GM21737 (cell line): ENCODE measurements around the gene STRN4.
"Not testable (repeated sequence)": the region's sequence is repeated elsewhere in the genome, so short reads cannot be mapped to it uniquely, and the experiment has no call there.

Experiments
- ATAC-seq: cut with Tn5 transposase; IDR thresholded peaks from one replicate; pipeline ENCODE4 v1.9.1; 2021; ENCODE audit warnings: mild to moderate bottlenecking, moderate library complexity; ENCODE audit not compliant: unreplicated experiment

Gene STRN4

DNA sequence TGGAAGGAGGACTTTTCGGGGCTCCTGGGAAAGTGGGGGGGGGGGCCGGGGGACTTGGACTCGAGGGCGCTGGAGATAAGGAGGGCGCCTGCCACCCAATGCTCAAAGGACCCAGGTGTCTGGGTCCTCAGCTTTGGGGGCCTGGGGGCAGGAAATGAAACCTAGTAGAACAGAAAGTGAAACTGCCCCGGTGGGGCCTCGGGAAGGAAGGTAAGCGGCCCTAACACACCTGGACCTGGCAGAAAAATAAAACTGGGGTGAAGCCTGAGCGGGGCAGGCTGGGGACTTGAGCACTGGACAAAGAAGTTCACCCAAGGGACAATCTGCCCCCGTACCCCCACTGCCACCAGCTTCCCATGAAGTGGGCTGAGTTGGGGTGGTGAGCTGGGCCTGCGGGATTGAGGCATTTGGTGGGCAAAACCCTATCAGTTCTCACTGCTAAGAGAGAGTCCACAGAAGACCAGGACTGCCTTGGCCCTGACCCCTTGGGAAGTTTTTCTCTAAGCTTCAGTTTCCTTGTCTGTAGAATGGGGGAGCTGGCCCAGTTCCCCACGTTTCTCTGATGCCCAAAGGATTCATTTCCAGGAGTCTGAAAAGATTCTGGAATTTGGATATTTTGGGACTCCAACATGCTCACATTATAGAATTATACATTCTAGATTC lies 31.7 kb downstream of the STRN4 start:
- ATAC-seq: no peak

DNA sequence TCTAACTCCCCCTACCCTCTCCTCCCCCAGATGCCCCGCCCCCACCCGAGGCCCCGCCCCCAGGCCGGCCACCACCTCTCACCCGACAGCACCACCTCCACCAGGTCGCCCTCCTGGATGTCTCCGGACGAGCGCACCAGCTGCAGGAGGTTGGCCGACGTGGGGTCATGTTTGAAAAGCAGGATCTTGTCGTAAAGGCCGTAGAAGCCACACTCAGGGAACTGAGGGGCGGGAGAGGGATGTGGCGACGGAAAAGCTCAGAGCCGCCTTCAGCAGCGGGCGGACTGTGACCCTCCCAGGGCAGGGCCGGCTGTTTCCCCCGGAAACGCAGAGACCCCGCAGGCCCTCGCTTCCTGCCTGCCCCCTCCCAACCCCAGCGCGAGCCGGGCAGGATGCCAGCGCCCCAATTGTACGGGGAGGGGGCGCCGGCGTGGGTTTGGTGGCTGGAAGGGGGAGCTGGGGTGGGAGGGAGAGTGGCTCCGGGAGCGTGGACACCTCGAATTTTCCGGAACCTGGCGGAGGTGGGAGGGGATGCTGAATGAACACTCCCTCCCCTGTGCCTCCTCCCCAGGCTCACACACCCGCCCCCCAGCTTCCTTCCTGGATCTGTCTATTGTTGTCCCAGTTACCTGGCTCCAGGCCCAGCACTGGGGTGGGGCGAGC lies 32.3 kb downstream of the STRN4 start:
- ATAC-seq: no peak

- not testable (repeated sequence) for ATAC-seq
Observed at GRCh38 chr19:46712768-46713338, 33.4 kb downstream of the STRN4 start.

DNA sequence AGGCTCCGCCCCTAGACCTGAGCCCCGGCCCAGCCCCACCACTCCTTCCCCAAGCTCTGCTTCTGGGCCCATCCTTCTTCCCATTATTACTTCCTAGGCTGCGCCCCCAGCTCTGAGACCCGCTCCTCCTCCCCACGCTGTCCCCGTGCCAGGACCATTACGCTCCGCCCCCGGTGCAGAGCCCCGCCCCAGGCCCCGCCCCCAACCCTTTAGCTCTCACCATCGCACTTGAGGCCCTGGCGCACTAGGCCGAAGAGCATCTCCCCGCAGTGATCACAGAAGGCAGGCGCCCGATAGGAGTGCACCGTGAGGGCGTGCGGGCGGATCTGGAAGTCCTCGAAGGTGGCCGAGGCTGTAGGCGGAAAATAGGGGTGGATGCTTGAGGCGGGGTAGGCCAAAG lies 35.6 kb downstream of the STRN4 start:
- ATAC-seq: no peak

GRCh38 chr19:46704379-46705076 lies 41.7 kb downstream of the STRN4 start:
- ATAC-seq: no peak

DNA sequence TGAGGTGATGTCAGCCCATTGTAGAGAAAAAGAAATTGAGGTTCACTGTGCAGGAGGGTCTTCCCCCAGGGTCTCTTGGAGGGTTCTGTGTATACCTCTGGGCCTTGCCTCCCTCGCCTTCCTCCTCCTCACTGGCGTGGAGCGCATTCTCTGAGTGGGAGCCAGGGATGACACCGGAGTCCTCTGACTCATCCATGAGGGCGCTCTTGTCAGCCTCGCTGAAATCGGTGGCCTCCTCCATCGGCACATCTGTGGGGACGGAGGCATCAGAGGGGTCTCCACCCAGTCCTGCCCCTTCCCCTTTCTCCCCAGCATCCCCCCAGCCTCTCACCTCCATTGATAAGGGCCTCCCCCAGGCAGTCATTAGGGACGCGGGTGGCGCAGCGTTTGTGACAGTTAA lies 45.5 kb downstream of the STRN4 start:
- ATAC-seq: no peak

DNA sequence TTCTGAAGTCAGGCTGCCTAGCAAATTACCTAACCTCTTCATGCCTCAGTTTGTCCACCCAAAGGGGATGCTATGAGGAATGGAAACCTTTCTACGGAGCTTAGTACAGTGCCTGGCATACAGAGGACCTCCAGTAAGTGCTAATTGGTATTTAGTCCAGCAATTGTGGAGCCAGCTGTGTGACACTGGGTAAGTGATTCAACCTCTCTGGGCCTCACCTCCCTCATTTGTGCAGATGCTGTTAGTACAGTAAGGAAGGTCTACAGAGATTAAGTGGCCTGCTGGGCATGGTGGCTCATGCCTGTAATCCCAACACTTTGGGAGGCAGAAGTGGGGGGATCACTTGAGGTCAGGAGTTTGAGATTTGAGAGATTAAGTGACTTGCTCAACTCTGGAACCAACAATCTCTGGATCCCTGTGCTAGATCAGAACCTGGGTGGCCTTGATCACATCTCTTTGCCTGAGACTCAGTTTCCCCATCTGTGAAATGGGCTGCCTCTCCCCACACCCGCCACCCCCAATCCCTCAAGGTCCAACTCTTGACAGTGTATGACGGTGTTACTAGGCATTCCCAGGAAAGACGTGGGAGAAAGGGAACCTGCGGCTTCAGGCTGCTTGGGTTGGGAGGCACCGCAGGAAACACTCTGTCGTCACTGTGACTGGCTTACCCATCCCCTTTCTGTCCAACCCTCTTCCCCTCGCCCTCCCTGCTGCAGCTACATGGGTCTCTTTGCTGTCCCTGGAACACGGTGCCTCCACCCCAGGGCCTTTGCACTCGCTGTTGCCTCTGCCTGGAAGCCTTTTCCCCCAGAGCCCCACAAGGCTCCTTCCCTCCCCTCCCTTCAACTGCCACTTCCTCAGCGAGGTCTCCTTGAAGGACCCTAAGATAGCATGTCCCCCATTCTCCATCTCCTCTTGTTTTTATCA lies 47.6 kb downstream of the STRN4 start:
- ATAC-seq: no peak

DNA sequence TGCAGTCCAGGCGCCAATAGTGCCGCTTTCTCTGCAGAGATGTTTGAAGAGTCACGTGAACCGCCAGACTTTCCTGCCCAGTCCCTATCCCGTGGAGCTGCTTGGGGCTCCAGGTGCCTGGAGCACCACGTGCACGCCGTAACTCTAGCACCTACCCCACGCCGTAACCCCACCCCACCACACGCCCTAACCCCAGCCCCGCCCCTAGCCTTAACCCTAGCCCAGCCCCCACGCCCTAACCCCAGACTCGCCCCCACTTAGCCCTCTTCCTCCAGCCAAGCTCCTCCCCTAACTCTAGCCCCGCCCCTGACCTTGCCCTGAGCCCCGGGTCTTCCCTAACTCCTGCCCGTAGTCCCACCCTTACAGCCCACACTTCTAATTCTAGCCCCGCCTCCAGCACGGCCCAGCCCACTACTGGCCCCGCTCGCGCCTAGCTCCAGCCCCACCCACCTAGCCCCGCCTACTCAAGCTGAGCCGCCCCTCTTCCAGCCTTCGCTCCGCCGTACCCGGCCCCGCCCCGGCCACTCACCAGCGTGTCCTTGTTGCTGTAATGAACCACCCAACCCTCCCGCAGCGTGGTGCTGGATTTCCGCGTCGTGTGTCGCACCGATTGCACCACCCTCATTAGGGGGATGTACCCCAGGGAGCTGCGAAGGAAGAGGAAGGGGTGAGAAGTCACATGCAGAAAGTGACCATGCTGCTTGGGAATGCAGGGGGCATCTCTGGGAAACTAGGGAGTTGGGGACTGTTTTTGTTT lies 48.9 kb downstream of the STRN4 start:
- ATAC-seq: no peak

DNA sequence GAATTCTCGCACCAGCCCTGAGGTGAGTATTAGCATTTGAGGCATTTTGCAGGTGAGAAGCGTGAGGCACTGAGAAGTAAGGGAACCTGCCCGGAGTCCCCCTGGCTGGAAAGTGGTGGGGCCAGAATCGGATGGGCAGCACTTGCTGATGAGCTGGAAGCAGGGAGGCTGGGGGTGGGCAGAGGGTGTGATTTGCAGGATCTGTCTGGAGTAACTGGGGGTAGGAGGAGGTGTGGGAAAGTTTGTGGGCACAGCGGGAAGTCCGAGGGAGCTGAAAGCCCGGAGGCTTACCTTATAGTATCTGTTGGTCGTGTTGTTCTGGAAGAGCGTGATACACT lies 49.4 kb downstream of the STRN4 start:
- no peak for ATAC-seq

GRCh38 chr19:46696052-46696451 lies 50.2 kb downstream of the STRN4 start:
- no peak for ATAC-seq

DNA sequence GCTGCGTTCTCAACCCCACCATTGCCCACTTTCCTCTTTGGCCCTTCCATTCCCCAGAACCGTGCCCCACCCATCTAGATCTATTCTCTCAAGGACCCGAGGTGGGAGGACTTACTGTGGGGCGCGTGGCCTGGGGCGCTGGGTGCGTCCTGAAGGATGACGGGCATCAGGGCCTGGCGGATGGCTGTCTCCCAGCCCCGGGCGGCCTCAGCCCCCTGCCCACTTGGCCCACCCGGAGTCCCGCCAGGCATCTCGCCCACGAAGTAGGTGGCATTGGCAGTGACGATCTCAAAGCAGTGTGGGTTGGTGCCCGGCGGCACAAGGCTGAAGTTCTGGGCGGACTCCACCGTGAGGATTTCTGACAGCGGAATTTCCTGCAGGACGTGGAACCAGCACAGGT lies 52.5 kb downstream of the STRN4 start:
- no peak for ATAC-seq

- no peak for ATAC-seq
Observed at GRCh38 chr19:46692918-46693722, 53.1 kb downstream of the STRN4 start.

DNA sequence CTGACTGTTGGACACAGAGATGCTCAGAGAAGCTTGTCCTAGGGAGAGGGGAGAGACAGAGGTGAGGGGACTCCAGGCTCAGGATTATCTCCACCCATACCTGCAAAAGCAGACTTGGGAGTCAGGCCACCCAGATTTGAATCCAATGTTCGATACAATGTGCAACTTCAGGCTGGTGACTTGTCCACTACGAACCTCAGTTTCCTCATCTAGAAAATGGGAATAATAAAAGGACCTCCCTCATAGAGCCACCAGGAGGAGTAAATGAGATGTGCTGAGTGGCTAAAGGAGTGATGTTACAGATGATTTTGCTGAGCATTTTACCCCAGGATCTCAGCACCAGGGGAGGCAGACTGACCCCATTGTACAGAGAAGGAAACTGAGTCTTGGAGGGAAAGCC lies 54.3 kb downstream of the STRN4 start:
- ATAC-seq: no peak

- ATAC-seq: no peak
Observed at GRCh38 chr19:46691104-46691503, 55.1 kb downstream of the STRN4 start.

DNA sequence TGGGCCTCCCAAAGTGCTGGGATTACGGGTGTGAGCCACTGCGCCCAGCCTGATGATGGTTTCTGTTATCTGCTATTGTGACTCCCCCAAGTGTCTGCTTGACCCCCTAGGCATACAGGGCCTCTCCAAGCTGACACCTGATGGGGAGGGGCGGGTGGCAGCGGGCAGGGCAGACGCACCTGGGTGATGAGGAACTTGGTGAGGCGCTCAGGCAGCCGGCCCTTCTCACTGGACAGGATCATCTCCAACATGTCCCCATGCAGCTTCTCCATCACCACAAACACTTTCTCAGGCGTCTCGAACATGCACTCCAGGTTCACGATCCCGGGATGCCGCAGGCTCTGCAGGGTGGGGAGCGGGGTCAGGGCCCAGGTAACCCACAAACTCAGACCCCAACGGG lies 56.9 kb downstream of the STRN4 start:
- no peak for ATAC-seq

GRCh38 chr19:46687438-46688145 lies 58.7 kb downstream of the STRN4 start:
- no peak for ATAC-seq

- no peak for ATAC-seq
Observed at GRCh38 chr19:46685189-46685588, 61.1 kb downstream of the STRN4 start.

- no peak for ATAC-seq
Observed at GRCh38 chr19:46678110-46678732, 68.0 kb downstream of the STRN4 start.
